ENCODE data around the gene EBLN2.

Gene EBLN2

GRCh38 chr3:73074781-73075180 lies 13.3 kb downstream of the EBLN2 start:
- ChIA-PET POLR2A (no interaction called here), CTCF (no interaction called here)
- DNase-seq (ENCODE audit: extremely low spot score) = no peak
- no peak for TF ChIP-seq CTCF (IDR thresholded peaks at IDR 0.05; ENCODE audit: control extremely low read depth, extremely low read depth, low read depth, missing control alignments)

- ChIA-PET CTCF (interaction anchor here (1.0 to 1.5 kb wide), 3 partner anchors 24 to 811 kb away, joined by 3 read pairs; no protein-coding TSS in a partner anchor), POLR2A (no interaction called here)
- DNase-seq (ENCODE audit: extremely low spot score) = peak; percentile 46
- no peak for TF ChIP-seq CTCF (IDR thresholded peaks at IDR 0.05; ENCODE audit: control extremely low read depth, extremely low read depth, low read depth, missing control alignments)
Observed at GRCh38 chr3:73080216-73080966, 18.9 kb downstream of the EBLN2 start.

GRCh38 chr3:73081140-73081539 lies 19.7 kb downstream of the EBLN2 start:
- POLR2A ChIA-PET = no interaction called here
- DNase-seq (ENCODE audit: extremely low spot score) = no peak
- TF ChIP-seq CTCF (IDR thresholded peaks at IDR 0.05; ENCODE audit: control extremely low read depth, extremely low read depth, low read depth, missing control alignments) = no peak
- CTCF ChIA-PET = interaction anchor here (1.0 to 2.0 kb wide), 3 partner anchors 10 to 812 kb away, joined by 3 to 9 read pairs (median 3); no protein-coding TSS in a partner anchor

GRCh38 chr3:73084170-73084569 lies 22.7 kb downstream of the EBLN2 start:
- DNase-seq (ENCODE audit: extremely low spot score) = no peak
- ChIA-PET CTCF (interaction anchor here (1.7 to 3.4 kb wide), 2 partner anchors 144 to 149 kb away, joined by 5 to 22 read pairs; no protein-coding TSS in a partner anchor), POLR2A (no interaction called here)
- TF ChIP-seq CTCF (IDR thresholded peaks at IDR 0.05; ENCODE audit: control extremely low read depth, extremely low read depth, low read depth, missing control alignments) = no peak

GRCh38 chr3:73086071-73086494 lies 24.6 kb downstream of the EBLN2 start:
- ChIA-PET POLR2A (no interaction called here), CTCF (interaction anchor here (0.7 to 4.2 kb wide), 28 partner anchors 8 to 1375 kb away, joined by 3 to 30 read pairs (median 3); no protein-coding TSS in a partner anchor)
- peak; percentile 84 for TF ChIP-seq CTCF (IDR thresholded peaks at IDR 0.05; ENCODE audit: control extremely low read depth, extremely low read depth, low read depth, missing control alignments)
- DNase-seq (ENCODE audit: extremely low spot score) = peak; percentile 46

GRCh38 chr3:73094129-73094528 lies 32.7 kb downstream of the EBLN2 start:
- CTCF ChIA-PET = interaction anchor here (4.8 to 11.3 kb wide), 2 partner anchors 7 to 408 kb away, joined by 29 to 139 read pairs; no protein-coding TSS in a partner anchor
- no peak for DNase-seq (ENCODE audit: extremely low spot score)

More at GRCh38 chr3:73094129-73094528, 32.7 kb downstream of the EBLN2 start:
- no peak for TF ChIP-seq CTCF (IDR thresholded peaks at IDR 0.05; ENCODE audit: control extremely low read depth, extremely low read depth, low read depth, missing control alignments)
- POLR2A ChIA-PET = no interaction called here

Measured in GM10248 (cell line).